Fibroblast of mammary gland (primary cell): ENCODE measurements around the gene PLXDC2.
A peak's percentile ranks its signal among the peaks of the same experiment; 100 is the strongest.

Experiments
- DNase-seq: peaks from one replicate; pipeline ENCODE4 v3.0.0-alpha.2; 2010; ENCODE audit warnings: low read depth
- H3K4me3 ChIP-seq: 2 replicates; pipeline ENCODE4 v1.5.1; 2011; ENCODE audit warnings: low read depth, mild to moderate bottlenecking, low read length, moderate library complexity; ENCODE audit not compliant: control insufficient read depth
- CTCF ChIP-seq: conservative IDR thresholded peaks from 2 replicates; pipeline ENCODE4 v1.5.1; 2011; ENCODE audit warnings: low read depth, low read length, inconsistent platforms; ENCODE audit not compliant: control insufficient read depth, insufficient read depth

PLXDC2 gene

GRCh38 chr10:19839090-19839489, 22.9 kb downstream of the PLXDC2 start:
- no peak for DNase-seq
- no peak for TF ChIP-seq CTCF
- H3K4me3 ChIP-seq: no peak overlapping the region

DNA sequence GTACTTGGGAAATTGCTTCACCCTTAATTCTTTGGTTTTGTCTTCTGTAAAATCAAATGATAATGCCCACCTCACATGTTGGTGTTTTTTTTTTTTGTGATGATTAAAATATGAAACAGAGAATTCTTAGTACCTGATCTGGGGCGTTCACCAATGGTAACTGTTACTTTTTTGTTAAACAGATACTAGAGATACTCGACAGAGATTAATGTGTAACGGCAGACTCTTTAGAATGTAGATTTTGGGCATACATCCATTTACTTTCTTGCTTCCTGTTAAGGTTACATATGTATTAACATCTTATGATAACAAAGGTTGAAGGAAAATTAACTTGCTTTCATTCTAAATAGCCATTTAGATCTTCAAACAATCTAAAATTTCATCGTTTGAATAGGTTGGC, 23.3 kb downstream of the PLXDC2 start:
- no peak overlapping the region for H3K4me3 ChIP-seq
- DNase-seq: no peak
- no peak for TF ChIP-seq CTCF

GRCh38 chr10:19840776-19841175, 24.5 kb downstream of the PLXDC2 start:
- no peak for TF ChIP-seq CTCF
- DNase-seq: no peak
- H3K4me3 ChIP-seq: no peak overlapping the region

DNA sequence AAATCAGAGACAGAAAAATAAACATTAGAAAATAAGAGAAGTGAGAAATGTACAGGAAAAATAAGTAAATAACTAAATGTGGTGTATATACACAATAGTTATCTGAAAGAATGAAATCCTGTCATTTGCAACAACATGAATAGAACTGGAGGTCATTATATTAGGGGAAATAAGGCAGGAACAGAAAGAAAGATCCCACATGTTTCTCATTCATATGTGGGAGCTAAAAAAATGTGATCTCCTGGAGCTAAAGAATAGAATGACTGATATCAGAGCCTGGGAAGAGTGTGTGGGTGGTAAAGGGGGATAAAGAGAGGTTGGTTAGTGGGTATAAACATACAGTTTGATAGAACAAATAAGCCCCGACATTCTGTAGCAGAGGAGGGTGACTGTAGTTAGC, 27.3 kb downstream of the PLXDC2 start:
- DNase-seq: peak; percentile 53
- TF ChIP-seq CTCF: no peak
- H3K4me3 ChIP-seq: no peak overlapping the region

GRCh38 chr10:19845503-19846368, 29.5 kb downstream of the PLXDC2 start:
- DNase-seq: peak; percentile 17
- no peak overlapping the region for H3K4me3 ChIP-seq
- no peak for TF ChIP-seq CTCF

DNA sequence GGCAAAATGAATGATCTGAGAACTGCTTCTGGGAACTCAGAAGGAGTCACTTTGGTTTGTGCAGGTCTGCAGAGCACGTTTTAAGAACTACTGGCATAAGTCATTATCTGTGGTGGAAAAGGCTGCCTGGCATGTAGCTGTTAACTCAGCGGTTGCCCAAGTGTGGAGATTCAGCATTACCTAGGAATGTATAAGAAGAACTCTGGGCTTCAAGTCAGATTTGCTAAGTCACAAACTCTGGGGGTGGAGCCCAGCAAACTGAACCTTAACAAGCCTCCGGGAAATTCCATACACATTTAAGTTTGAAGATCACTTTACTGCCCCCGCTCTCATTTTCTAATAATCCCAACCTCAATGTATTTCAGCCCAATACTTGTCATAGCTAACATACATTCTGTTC, 31.1 kb downstream of the PLXDC2 start:
- no peak overlapping the region for H3K4me3 ChIP-seq
- TF ChIP-seq CTCF: no peak
- peak; percentile 38 for DNase-seq
